GM18505 (cell line): Measurements from ENCODE around the gene PRR19.
A peak's percentile ranks its signal among the peaks of the same experiment; 100 is the strongest.

Experiments used
- ATAC-seq: cut with Tn5 transposase; IDR thresholded peaks from one replicate; pipeline ENCODE4 v1.9.1; 2021; ENCODE audit not compliant: unreplicated experiment
- POLR2A ChIP-seq: IDR thresholded peaks from 4 replicates; pipeline ENCODE4 v1.6.1; 2011; ENCODE audit warnings: borderline replicate concordance; ENCODE audit not compliant: insufficient read depth, insufficient read length; ENCODE audit errors: extremely low read depth

PRR19 gene

DNA sequence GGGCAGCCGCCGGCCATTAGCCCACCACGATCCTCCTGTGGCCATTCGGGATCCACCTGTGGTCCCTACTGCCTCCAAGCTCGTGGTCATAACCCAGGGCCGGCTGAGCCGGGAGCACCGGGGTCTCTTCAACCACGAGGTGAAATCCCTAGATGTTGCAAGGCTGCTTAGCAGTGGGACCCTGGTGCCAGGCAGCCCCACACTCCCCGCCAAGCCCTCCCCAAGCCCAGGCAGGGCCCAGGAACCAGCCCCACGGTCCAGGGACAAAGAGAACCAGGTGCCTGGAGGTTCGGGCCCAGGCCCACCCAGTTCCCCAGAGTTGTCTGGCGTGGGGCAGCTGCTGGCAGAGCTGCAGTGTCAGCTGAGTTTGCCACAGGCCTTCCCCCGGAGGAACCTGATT, 7.8 kb downstream of the PRR19 start:
- no peak for TF ChIP-seq POLR2A
- no peak for ATAC-seq

DNA sequence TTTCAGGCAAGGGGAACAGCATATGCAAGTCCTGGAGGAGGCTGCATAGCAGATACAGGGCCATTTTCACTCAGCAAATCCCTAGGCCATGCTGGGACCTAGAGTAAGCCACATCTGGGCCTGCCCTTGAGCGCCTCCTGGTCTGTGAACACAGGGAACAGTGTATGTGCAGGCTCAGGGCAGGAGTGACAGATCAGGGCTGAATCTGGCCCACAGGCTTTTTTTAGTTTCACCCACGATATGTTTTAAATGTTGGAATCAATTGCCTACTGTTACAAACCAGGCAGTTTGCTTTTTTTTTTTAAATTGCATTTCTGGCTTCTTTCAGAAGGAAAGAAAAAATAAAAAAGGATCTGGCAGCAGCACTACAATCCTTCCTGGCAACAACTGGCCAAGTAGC, 9.7 kb downstream of the PRR19 start:
- no peak for ATAC-seq
- TF ChIP-seq POLR2A: no peak

GRCh38 chr19:42312370-42312769, 10.4 kb downstream of the PRR19 start:
- no peak for ATAC-seq
- no peak for TF ChIP-seq POLR2A

- ATAC-seq: no peak
- TF ChIP-seq POLR2A: no peak
Observed at GRCh38 chr19:42313096-42313839, 11.3 kb downstream of the PRR19 start, which contains the start of gene TMEM145. TMEM145 (plus strand) TSS chr19:42313309; CDS start chr19:42313377, 68 bp downstream.

DNA sequence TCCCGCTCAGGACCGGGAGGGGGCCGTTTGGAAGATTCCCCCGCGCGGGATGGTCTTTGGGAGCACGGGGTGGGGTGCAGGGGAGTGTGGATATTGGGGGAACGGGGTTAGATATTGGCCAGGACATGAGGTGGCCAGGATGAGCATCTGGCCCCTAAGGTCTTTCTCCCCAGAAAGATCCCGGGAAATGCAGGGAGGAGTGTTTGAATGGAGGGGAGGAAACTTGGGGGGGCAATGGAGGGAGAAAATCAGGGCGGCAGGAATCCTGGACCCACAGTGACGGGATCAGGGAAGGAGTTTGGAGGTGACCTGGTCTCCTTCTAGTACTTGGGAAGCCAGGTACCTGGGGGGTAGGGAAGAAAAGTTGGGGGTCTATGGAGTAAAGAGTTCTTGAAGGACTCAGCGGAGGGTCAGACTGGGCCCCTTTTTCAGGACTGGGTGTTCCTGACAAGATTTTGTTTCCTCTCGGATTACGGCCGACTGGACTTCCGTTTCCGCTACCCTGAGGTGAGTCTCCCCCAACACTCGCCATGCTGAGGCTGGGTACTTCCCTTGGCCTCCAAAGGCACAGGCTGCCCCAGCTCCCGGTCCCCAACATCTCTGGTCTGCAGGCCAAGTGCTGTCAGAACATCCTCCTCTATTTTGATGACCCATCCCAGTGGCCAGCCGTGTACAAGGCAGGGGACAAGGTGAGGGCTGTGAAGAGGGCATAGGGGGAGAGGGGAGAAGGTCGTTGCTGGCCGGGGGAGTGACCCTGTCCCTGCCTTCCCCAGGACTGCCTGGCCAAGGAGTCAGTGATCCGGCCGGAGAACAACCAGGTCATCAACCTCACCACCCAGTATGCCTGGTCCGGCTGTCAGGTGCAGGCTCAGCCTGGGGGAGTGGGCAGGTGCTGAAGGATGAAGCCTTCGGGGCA, 12.2 kb downstream of the PRR19 start:
- TF ChIP-seq POLR2A: no peak
- no peak for ATAC-seq

DNA sequence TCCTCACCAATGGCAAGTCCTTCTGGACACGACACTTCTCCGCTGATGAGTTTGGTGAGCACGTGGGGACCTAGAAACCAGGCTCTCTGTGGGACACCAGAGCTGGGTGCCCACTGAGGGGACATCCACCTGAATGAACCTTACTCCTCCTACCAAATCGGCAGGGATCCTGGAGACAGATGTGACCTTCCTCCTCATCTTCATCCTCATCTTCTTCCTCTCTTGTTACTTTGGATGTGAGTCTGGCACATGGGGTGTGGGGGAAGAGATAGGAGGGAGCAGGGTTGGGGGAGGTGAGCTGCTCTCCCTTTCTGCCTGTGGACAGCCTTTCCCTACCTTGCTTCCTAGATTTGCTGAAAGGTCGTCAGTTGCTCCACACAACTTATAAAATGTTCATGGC, 13.1 kb downstream of the PRR19 start:
- no peak for ATAC-seq
- TF ChIP-seq POLR2A: no peak

GRCh38 chr19:42316223-42317211, 14.6 kb downstream of the PRR19 start:
- ATAC-seq: no peak
- TF ChIP-seq POLR2A: peak; percentile 71

GRCh38 chr19:42317535-42317934, 15.6 kb downstream of the PRR19 start:
- TF ChIP-seq POLR2A: no peak
- ATAC-seq: no peak

DNA sequence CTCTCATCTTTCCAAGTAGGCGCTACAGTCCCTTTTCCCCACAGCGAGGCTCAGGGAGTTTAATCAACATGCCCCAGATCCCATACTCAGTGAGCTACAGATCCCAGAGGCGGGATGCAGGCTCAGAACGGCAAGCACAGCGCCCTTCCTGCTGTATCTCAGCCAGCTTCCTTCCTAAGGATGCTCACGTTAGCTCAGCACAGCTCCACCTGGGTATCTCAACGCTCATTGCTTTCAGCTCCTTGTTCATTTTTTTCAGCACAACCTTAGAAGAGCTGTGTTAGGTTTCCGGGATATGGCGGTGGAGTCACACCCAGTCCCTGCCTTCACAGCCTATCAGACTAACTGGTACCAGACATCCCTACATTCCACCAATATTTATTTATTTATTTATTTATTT, 20.4 kb downstream of the PRR19 start:
- no peak for ATAC-seq
- no peak for TF ChIP-seq POLR2A

DNA sequence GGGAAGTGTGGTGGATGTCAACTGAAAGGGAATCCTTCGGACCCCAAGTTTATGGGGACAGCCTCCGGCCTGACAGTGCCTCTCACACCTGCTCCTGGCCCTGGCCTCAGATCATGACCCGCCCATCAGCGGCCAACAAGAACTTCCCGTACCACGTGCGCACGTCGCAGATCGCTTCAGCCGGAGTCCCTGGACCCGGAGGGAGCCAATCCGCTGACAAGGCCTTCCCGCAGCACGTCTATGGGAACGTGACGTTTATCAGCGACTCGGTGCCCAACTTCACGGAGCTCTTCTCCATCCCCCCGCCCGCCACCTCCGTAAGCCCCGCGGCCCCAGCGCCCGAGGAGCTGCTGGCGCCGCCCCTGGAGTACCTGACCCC, 21.5 kb downstream of the PRR19 start:
- TF ChIP-seq POLR2A: no peak
- ATAC-seq: no peak

GRCh38 chr19:42323852-42324654, 22.1 kb downstream of the PRR19 start:
- no peak for TF ChIP-seq POLR2A

GRCh38 chr19:42324655-42325307, 22.8 kb downstream of the PRR19 start:
- no peak for TF ChIP-seq POLR2A

More at GRCh38 chr19:42323852-42324654, 22.1 kb downstream of the PRR19 start:
- no peak for ATAC-seq

More at GRCh38 chr19:42324655-42325307, 22.8 kb downstream of the PRR19 start:
- no peak for ATAC-seq
